Progenitor cell of endocrine pancreas (in vitro differentiated cells): ENCODE results near the gene IREB2. TPM values are rescaled to one million over a fixed set of nuclear protein-coding genes. Genes with fewer than 3 reads are reported as not detected.
A peak's percentile ranks its signal among the peaks of the same experiment; 100 is the strongest.

Experiments
- DNase-seq: peaks from one replicate; pipeline ENCODE4 v3.0.0; 2021; ENCODE audit warnings: low spot score; ENCODE audit not compliant: unreplicated experiment
- H3K27ac Mint-ChIP-seq: 2 replicates; pipeline ENCODE4 v1.8.0; 2021; ENCODE audit warnings: mild to moderate bottlenecking, moderate library complexity, mixed read lengths
- H3K27me3 Mint-ChIP-seq: 2 replicates; pipeline ENCODE4 v1.8.0; 2021; ENCODE audit warnings: mixed read lengths
- H3K36me3 Mint-ChIP-seq: 2 replicates; pipeline ENCODE4 v1.8.0; 2022; ENCODE audit warnings: mixed read lengths; ENCODE audit not compliant: insufficient read depth
- H3K4me1 Mint-ChIP-seq: 2 replicates; pipeline ENCODE4 v1.8.0; 2021; ENCODE audit warnings: low read depth, mixed read lengths
- H3K4me3 Mint-ChIP-seq: 2 replicates; pipeline ENCODE4 v1.8.0; 2021; ENCODE audit warnings: low read depth, mild to moderate bottlenecking, moderate library complexity, mixed read lengths
- H3K9me3 Mint-ChIP-seq: 2 replicates; pipeline ENCODE4 v1.8.0; 2021; ENCODE audit warnings: low read depth, mixed read lengths
- CTCF ChIP-seq: fragments of 200-600 bp; sonication (generic); IDR thresholded peaks from one replicate; pipeline ENCODE4 v1.5.0; 2021; ENCODE audit warnings: antibody characterized with exemption, mild to moderate bottlenecking; ENCODE audit not compliant: unreplicated experiment
- total RNA-seq: library from RNA; stranded (reverse); gene quantifications from 2 replicates; pipeline ENCODE4 v1.2.1, GENCODE V29; 2021

Gene IREB2
- total RNA-seq, 1 donor from 2014 or later = 95.3 TPM

- H3K4me1 Mint-ChIP-seq = peaks cover 9% of the 10 kb centered on the region
- peak overlapping the region; percentile 37 for H3K4me3 Mint-ChIP-seq
- H3K9me3 Mint-ChIP-seq = no peaks in the 10 kb centered on the region
- H3K27ac Mint-ChIP-seq = no peak overlapping the region
- TF ChIP-seq CTCF = no peak
- H3K27me3 Mint-ChIP-seq = no peaks in the 10 kb centered on the region
- H3K36me3 Mint-ChIP-seq = peaks cover 8% of the 10 kb centered on the region
- DNase-seq = no peak
Measured at GRCh38 chr15:78542647-78543046, 104.6 kb downstream of the IREB2 start.

GRCh38 chr15:78550194-78550593 lies 112.2 kb downstream of the IREB2 start:
- Mint-ChIP-seq H3K27ac (no peak overlapping the region), H3K4me1 (no peaks in the 10 kb centered on the region)

GRCh38 chr15:78550815-78551214 lies 112.8 kb downstream of the IREB2 start:
- Mint-ChIP-seq H3K4me1 (no peaks in the 10 kb centered on the region), H3K27me3 (peaks cover 4% of the 10 kb centered on the region), H3K27ac (no peak overlapping the region), H3K36me3 (peaks cover 12% of the 10 kb centered on the region), H3K9me3 (no peaks in the 10 kb centered on the region), H3K4me3 (no peak overlapping the region)
- no peak for TF ChIP-seq CTCF
- DNase-seq = no peak

More at GRCh38 chr15:78550194-78550593, 112.2 kb downstream of the IREB2 start:
- DNase-seq = no peak
- H3K9me3 Mint-ChIP-seq = no peaks in the 10 kb centered on the region
- TF ChIP-seq CTCF = no peak
- no peak overlapping the region for H3K4me3 Mint-ChIP-seq
- H3K27me3 Mint-ChIP-seq = peaks cover 4% of the 10 kb centered on the region
- H3K36me3 Mint-ChIP-seq = peaks cover 12% of the 10 kb centered on the region

Other genes with a start within 250 kb of the IREB2 start
- gene ACSBG1, start 203.7 kb upstream of the IREB2 start, total RNA-seq = 0.18 TPM in 1 of 2 replicates, not detected in the other
- 4.6 and 4.8 TPM in 2 replicates for gene DNAJA4, start 173.7 kb upstream of the IREB2 start, total RNA-seq
- 46.1 and 51.4 TPM in 2 replicates for gene SKIC8, start 138.6 kb upstream of the IREB2 start, total RNA-seq
- 1.1 and 2.8 TPM in 2 replicates for gene CRABP1, start 97.9 kb upstream of the IREB2 start, total RNA-seq
- 4.1 and 4.3 TPM in 2 replicates for gene HYKK, start 69.4 kb downstream of the IREB2 start, total RNA-seq
- gene PSMA4, start 102.2 kb downstream of the IREB2 start, total RNA-seq = 214 and 221 TPM in 2 replicates
- gene CHRNA5, start 127.3 kb downstream of the IREB2 start, total RNA-seq = 8.0 and 8.1 TPM in 2 replicates
- 0.29 and 1.5 TPM in 2 replicates for gene CHRNA3, start 182.8 kb downstream of the IREB2 start, total RNA-seq
- 1.0 and 2.4 TPM in 2 replicates for gene CHRNB4, start 203.0 kb downstream of the IREB2 start, total RNA-seq